M059J (cell line): ENCODE data around the gene FUT2. TPM values are rescaled to one million over a fixed set of nuclear protein-coding genes. Genes with fewer than 3 reads are reported as not detected.
A peak's percentile ranks its signal among the peaks of the same experiment; 100 is the strongest.
"Not testable (repeated sequence)": the region's sequence is repeated elsewhere in the genome, so short reads cannot be mapped to it uniquely, and the experiment has no call there.

ENCODE experiments used
- DNase-seq: peaks from one replicate; pipeline ENCODE4 v3.0.0-alpha.2; 2012; ENCODE audit warnings: low read depth
- total RNA-seq: library from RNA; depleted of rRNA; stranded (reverse); fragments of >200 nt; shearing (Covaris generic); gene quantifications from 2 replicates; pipeline ENCODE4 v1.2.3, GENCODE V29; 2014; rRNA removed

Gene FUT2
- not detected in 2 replicates for total RNA-seq

DNA sequence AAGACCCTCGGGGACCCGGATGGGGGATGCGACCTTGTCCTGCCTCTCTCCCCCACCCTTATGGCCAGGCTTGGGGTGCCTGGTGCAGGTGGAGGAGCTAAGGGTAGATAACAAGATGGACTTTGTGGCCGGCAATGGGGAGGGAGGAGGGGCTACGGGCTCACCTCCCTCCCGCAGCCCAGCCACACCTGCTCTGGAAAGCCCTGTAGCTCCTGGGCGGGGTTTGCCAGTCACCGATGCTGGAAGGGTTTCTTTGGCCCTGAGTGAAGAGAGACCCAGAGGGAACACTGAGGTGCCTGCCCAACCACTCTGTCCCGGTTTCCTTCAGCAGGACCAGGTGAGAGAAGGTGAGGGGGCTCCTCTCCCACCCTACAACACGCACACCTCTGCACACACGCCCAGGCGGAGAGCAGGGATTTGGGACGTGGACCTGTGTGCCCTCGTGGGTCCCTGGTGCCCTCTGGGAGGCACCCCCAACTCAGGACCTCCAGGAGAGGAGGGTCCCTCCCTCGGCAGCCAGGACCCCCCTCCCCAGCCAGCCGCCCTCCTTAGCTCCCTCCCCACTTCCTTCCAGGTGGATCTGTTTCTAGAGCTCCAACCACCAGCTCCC is at the start of gene FUT2:
TSS of gene FUT2 (plus strand) at position 229 of the 610 bp plus-strand sequence. CDS start 6,986 bp downstream, outside the sequence.
- no peak for DNase-seq

DNA sequence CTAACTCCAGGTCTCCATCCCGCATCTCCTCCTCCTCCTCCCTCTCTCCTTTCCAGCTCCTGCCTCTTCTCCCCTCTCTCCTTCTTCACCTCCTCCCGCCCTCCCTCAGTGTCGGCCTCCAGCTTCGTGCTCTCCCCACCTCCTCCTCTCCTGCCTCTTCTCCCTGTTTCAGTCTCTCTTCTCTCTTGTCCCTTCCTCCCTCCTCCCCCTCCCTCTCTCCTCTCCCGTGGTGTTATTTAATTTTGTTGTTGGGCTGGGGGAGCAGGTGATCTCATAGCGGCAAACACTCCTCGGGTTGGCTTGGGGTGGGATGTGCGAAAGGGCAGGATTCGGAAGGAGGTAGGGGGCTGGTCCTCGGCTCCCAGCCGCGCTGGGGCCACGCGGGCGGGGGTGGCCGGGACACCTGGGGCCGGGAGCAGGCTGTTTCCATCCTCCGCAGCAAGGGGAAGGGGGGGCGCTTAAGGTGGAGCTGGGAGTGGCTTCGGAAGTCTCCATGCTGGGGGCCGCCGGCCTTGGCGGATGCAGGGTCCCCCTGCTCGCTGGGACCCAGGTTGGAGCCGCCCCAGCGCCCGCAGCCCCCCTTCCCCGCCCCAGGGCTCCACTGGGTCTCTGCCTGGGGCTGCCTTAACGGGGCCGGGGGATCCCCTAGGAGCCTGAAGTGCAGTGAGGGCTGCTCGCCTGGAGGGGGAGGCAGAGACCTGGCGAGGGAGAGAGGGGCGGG is 49.6 kb upstream of the FUT2 start, which contains the start of gene CA11:
TSS of gene CA11 (minus strand) at position 187 of the 721 bp plus-strand sequence. CDS start 555 bp downstream, outside the sequence.
- DNase-seq, result peak; percentile 81

GRCh38 chr19:48646722-48647216 is 49.0 kb upstream of the FUT2 start:
- DNase-seq, result no peak

- DNase-seq, result no peak
Measured at GRCh38 chr19:48648134-48648533, 47.6 kb upstream of the FUT2 start.

GRCh38 chr19:48650974-48651682 is 44.6 kb upstream of the FUT2 start:
- DNase-seq, result no peak

DNA sequence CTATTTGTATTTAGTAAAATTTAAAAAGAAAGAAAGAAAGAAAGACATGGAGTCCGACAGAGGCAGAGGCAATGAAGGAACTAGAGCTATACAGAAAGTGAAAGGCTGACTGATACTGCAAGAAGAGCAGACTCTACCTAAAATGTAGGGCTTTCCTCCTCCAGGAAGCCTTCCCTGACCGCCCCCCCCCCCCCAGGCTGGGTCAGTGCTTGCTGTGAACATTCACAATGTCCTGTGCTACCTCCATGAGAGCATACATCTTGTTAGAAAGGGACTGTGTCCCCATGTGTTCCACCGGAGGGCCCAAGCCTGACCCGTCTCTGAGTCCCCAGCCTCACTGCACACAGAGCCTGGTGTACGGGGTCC is 44.1 kb upstream of the FUT2 start:
- no peak for DNase-seq

DNA sequence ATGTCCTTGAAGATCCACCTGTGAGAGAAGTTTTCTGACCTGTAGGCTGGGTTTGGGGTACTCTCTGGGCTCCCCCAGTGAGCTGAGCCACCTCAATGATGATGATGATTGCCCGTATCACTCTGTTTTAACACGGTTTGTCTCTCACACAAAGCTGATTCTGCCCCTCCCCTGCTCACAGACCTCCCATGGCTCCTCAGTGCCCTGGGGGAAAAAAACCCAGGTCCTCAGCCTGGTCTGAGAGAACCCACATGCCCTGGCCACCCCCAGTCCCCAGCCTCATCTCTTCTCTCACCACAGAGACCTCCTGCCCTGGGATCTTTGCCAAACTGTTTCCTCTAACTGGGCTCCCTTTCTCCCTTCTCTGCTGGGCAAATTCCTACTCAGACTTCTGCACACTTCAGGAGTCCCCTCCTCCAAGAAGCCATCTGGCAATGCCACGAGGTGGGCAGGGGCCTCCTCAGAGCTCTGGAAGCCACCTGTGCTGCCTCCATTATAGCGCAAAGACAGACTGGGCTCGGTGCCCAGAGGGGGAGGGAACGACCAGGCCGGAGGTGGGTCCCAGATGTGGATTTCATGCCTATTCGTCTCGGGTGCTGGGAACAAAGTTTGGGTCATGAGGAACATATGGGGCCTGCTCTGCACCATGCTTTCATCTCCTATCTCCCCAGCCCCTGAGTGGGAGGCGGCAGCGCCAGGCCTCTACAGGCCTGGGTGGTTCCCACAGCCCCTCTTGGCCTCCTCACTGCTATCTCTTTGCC is 41.3 kb upstream of the FUT2 start:
- DNase-seq, result no peak

DNA sequence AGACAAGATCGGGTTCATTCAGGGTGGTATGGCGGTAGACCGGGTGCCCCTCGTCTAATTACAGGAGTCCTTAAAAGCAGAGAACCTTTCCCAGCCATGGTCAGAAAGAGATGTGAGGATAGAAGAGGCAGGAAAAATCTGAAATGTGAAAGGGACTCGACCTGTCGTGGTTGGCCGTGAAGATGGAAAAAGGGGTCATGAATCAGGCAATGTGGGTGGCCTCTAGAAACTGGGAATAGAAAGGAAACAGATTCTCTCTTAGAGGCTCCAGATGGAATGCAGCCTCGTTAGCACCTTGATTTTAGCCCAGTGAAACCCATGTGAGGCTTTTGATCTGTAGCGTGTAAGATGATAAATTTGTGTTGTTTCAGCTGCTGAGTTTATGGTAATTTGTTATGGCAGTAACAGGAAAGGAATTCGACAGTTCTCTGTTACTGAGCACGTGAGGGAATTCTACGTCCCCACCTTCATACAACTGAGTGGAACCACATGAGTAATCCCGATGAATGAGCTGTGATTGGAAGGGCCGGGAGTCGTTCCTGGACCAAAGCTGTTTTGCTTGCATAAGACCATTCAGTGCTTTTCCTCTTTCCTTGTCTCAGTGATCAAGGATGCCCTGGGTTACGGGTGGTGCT is 38.8 kb upstream of the FUT2 start:
- peak; percentile 89 for DNase-seq

DNA sequence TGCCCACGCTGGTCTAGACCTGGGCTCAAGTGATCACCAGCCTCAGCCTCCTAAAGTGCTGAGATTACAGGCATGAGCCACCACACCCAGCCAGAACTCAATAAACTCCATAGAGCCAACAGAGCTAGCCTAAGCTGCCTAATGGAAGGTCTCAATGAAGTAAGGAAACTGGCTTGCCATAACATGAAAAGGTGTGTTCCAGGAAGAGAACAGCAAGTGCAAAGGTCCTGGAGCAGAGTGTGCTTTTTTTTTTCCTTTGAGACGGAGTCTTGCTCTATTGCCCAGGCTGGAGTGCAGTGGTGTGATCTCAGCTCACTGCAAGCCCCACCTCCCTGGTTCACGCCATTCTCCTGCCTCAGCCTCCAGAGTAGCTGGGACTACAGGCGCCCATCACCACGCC is 37.9 kb upstream of the FUT2 start:
- not testable (repeated sequence) for DNase-seq

DNA sequence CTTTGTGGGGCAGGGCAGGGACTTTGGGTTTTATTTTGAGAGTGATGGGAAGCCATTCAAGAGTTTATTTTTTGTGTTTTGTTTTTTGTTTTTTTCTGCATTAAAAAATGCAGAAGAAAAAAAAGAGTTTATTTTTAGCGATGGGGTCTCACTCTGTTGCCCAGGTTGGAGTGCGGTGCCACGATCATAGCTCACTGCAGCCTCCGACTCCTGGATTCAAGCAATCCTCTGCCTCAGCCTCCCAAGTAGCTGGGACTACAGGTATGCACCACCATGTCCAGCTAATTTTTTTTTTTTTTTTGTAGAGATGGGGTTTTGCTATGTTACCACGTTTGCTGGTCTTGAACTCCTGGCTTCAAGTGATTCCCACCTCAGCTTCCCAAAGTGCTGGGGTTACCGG is 37.3 kb upstream of the FUT2 start:
- DNase-seq, result no peak

DNA sequence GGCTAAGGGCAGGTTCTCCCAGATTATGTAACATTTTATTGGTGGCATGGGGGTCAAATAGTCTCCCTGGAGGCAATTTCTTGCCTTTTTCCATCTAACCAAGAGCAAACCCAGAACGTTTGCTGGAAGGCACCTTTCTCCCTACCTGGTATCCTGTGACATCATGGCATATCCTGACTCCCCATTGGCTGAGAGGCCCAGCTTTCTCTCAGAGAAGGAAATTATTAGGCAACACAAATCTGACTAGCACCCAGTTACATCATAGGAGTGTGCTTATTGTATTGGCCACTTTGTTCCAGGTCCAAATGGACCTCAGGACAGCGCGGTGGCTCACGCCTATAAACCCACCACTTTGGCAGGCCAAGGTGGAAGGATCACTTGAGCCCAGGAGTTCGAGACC is 36.0 kb upstream of the FUT2 start:
- peak; percentile 53 for DNase-seq

DNA sequence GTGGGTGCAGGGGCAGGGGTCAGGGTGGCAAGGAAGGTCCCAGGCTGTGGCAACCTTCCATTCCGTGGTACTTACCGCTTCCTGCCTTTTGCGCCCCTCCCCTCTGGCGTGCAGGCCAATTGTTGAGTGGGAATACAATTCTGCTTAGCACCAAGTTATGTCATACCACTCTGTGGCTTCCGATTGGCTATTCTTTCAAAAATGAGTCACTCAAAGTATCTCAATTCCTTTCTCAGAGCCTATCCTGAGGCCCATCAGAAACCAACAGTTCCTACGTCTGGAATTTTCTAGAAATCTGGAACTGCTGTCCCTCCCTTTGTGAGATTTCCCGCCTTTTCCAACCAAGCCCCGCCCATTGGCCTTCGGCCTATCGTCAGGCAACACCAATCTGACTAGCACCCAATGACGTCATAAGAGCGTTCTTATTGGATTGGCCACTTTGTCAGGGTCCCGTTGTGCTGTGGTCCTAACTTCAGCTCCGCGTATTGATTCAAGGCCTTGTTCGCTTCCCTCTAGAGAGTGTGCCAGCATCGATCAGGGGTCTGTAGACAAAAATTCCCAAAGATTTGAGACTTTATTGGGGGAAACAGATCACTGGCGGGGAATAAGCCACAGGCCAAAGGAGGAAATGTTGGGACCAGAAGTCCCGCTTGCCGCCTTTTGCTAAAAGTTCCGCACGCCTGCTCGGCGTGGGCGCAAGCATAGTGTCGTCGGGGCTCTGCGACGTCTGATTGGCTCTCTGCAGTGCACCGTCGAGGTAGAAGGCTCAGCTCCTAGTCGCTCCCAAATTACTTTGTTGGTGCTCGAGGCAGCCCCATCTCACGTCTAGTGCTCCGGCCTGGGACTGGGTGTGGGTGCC is 34.7 kb upstream of the FUT2 start:
- DNase-seq, result peak; percentile 91

DNA sequence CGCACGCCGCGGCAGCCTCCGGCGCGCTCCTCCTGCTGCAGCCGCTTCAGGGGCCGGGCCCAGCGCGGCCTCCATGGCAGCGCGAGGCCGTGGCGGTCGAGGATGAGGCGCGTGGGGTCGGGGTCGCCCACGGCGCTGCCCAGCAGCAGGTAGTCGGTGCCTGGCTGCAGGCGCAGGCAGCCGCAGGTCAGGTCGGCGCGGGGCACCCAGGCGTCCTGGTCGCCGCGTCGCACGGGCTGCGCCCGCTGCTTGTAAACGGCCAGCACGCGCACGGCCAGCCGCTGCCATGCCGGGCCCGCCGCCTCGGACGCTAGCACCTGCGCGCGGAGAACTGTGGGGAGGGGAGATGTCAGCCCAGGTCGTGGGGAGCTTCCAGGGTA is 34.1 kb upstream of the FUT2 start:
- DNase-seq, result no peak

GRCh38 chr19:48663667-48664066 is 32.1 kb upstream of the FUT2 start:
- DNase-seq, result no peak

GRCh38 chr19:48664476-48664875 is 31.3 kb upstream of the FUT2 start:
- DNase-seq, result no peak

GRCh38 chr19:48665786-48666185 is 30.0 kb upstream of the FUT2 start:
- no peak for DNase-seq

GRCh38 chr19:48668332-48668731 is 27.4 kb upstream of the FUT2 start:
- DNase-seq, result no peak

DNA sequence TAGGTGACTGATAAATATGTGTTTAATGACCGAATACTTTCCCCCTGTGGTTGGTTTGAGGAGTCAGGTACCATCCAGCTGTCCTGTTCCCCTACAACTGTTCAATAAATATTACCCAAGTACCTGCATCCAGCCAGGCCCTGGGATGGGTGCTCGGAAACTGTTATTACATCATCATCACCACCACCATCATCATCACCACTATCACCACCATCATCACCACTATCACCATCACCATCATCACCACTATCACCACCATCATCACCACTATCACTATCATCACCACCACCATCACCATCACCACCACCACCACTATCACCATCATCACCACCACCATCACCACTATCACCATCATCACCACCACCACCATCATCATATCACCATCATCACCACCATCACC is 27.0 kb upstream of the FUT2 start:
- DNase-seq, result no peak

GRCh38 chr19:48669903-48670668 is 25.7 kb upstream of the FUT2 start:
- DNase-seq, result no peak
